Endothelial cell of umbilical vein (primary cell): ENCODE results near the gene ZNF534. TPM values are rescaled to one million over a fixed set of nuclear protein-coding genes. Genes with fewer than 3 reads are reported as not detected.

Experiments used
- BruUV-seq: library from RNA; stranded (reverse); fragments of 400-500 nt; replicated peaks from 2 replicates; lab custom pipeline; 2021; lab: Mats Ljungman, UMichigan
- CTCF ChIA-PET: fragments of 300-600, 350-600 bp; sonication (Branson Sonifier 250); formaldehyde crosslinking; loops from one replicate; lab custom pipeline; 2021; ENCODE audit warnings: antibody characterized with exemption, inconsistent platforms; lab: Charles Lee
- POLR2A ChIA-PET: fragments of 300-600, 350-600 bp; sonication (Branson Sonifier 250); formaldehyde crosslinking; loops from one replicate; lab custom pipeline; 2021; ENCODE audit warnings: antibody characterized with exemption, inconsistent platforms; lab: Charles Lee
- DNase-seq: peaks from one replicate; pipeline ENCODE4 v3.0.0-alpha.2; 2011; ENCODE audit warnings: low read depth, low spot score
- FAIRE-seq: peaks from 2 replicates; lab custom pipeline; 2011; peaks lifted over from hg19 to GRCh38; lab: Jason Lieb, UNC
- H2AFZ ChIP-seq: 2 replicates; pipeline ENCODE4 v1.6.0; 2012; ENCODE audit warnings: low read depth, low read length, control low read depth, inconsistent platforms
- H3K27ac ChIP-seq: 2 replicates; pipeline ENCODE4 v1.5.1; 2011; ENCODE audit warnings: low read depth, mild to moderate bottlenecking, control low read depth, low read length, moderate library complexity; ENCODE audit not compliant: insufficient read depth
- H3K27me3 ChIP-seq, 2 experiments: 2 replicates each; pipeline versions ENCODE4 v1.6.0 to v1.6.1; 2011; ENCODE audit warnings: low read length in 2 of 2, mixed read lengths in 1 of 2; ENCODE audit not compliant: control insufficient read depth in 2 of 2, insufficient read depth in 2 of 2
- H3K36me3 ChIP-seq, 2 experiments: 2 replicates in 1 of 2; 3 replicates in 1 of 2; pipeline ENCODE4 v1.5.1; 2011; ENCODE audit warnings: low read length in 2 of 2, mild to moderate bottlenecking in 1 of 2, moderate library complexity in 1 of 2; ENCODE audit not compliant: control insufficient read depth in 2 of 2, insufficient read depth in 2 of 2; ENCODE audit errors: extremely low read depth in 1 of 2
- H3K4me1 ChIP-seq: 3 replicates; pipeline ENCODE4 v1.5.1; 2011; ENCODE audit warnings: mild to moderate bottlenecking, low read length; ENCODE audit not compliant: control insufficient read depth, insufficient read depth; ENCODE audit errors: extremely low read depth
- H3K4me2 ChIP-seq: 2 replicates; pipeline ENCODE4 v1.6.1; 2011; ENCODE audit warnings: low read length, control low read depth, mixed read lengths; ENCODE audit not compliant: insufficient read depth
- H3K4me3 ChIP-seq, 3 experiments: fragments of 200-600 bp in 1 of 3; sonication (generic), shearing (Covaris generic) in 1 of 3; replicated peaks in 1 of 3; 2 replicates each; pipeline ENCODE4 v1.5.1; 2011 to 2016; ENCODE audit warnings: control low read depth in 3 of 3, low read length in 3 of 3, mild to moderate bottlenecking in 2 of 3, inconsistent platforms in 1 of 3, low read depth in 1 of 3, moderate library complexity in 1 of 3; ENCODE audit not compliant: insufficient read depth in 1 of 3
- H3K79me2 ChIP-seq: 2 replicates; pipeline ENCODE4 v1.6.0; 2012; ENCODE audit warnings: low read length, inconsistent platforms; ENCODE audit not compliant: control insufficient read depth, insufficient read depth
- H3K9ac ChIP-seq: replicated peaks from 2 replicates; pipeline ENCODE3; 2011; ENCODE audit warnings: low read length, control low read depth; ENCODE audit not compliant: insufficient read depth; ENCODE audit errors: extremely low read depth
- H3K9me1 ChIP-seq: replicated peaks from 3 replicates; pipeline ENCODE4 v1.6.0; 2011; ENCODE audit warnings: mild to moderate bottlenecking, low read length; ENCODE audit not compliant: control insufficient read depth, insufficient read depth; ENCODE audit errors: extremely low read depth
- H3K9me3 ChIP-seq: replicated peaks from 2 replicates; pipeline ENCODE4 v1.5.1; 2012; ENCODE audit warnings: low read length, inconsistent platforms; ENCODE audit not compliant: control insufficient read depth, insufficient read depth
- H4K20me1 ChIP-seq: replicated peaks from 2 replicates; pipeline ENCODE3; 2011; ENCODE audit warnings: mild to moderate bottlenecking, low read length; ENCODE audit not compliant: control insufficient read depth, insufficient read depth; ENCODE audit errors: extremely low read depth
- CTCF ChIP-seq, 2 donors: IDR thresholded peaks; 1 replicate in 1 of 2; 2 replicates in 1 of 2; pipeline ENCODE4 v1.5.1; 2011; ENCODE audit warnings: low read length in 2 of 2, mild to moderate bottlenecking in 2 of 2, moderate library complexity in 2 of 2, control low read depth in 1 of 2, inconsistent platforms in 1 of 2, low read depth in 1 of 2; ENCODE audit not compliant: insufficient read depth in 1 of 2; ENCODE audit errors: extremely low read depth in 1 of 2
- EZH2 ChIP-seq: IDR thresholded peaks from 2 replicates; pipeline ENCODE4 v1.6.1; 2012; ENCODE audit warnings: borderline replicate concordance, low read depth, mild to moderate bottlenecking, moderate library complexity, low read length, inconsistent platforms; ENCODE audit not compliant: severe bottlenecking
- FOS ChIP-seq: IDR thresholded peaks from 2 replicates; pipeline ENCODE4 v1.6.1; 2011; ENCODE audit warnings: mild to moderate bottlenecking, low read length, moderate library complexity, borderline replicate concordance; ENCODE audit not compliant: insufficient read depth
- GATA2 ChIP-seq: IDR thresholded peaks from 2 replicates; pipeline ENCODE4 v1.7.0; 2011; ENCODE audit warnings: low read depth, mild to moderate bottlenecking, moderate library complexity, mixed read lengths, low read length; ENCODE audit not compliant: insufficient read length, insufficient read depth
- JUN ChIP-seq: IDR thresholded peaks from 2 replicates; pipeline ENCODE4 v1.6.1; 2011; ENCODE audit warnings: borderline replicate concordance, low read depth; ENCODE audit not compliant: insufficient read length, insufficient read depth
- MAX ChIP-seq: IDR thresholded peaks from 2 replicates; pipeline ENCODE4 v1.6.1; 2011; ENCODE audit not compliant: insufficient read depth, insufficient read length
- MYC ChIP-seq: IDR thresholded peaks from one replicate; pipeline ENCODE4 v1.6.1; 2011; ENCODE audit warnings: mild to moderate bottlenecking, low read depth, low read length
- POLR2A ChIP-seq: IDR thresholded peaks from 2 replicates; pipeline ENCODE4 v1.6.1; 2012; ENCODE audit warnings: low read depth, mild to moderate bottlenecking, control low read depth, low read length
- POLR2AphosphoS5 ChIP-seq: IDR thresholded peaks from 2 replicates; pipeline ENCODE4 v1.6.1; 2012; ENCODE audit warnings: low read depth, mild to moderate bottlenecking, control low read depth, low read length, moderate library complexity; ENCODE audit not compliant: insufficient read depth
- dilution Hi-C: fragments of 300-500 bp; cut with MboI; formaldehyde crosslinking; loops from one replicate; pipeline ENCODE4 v1.15.0; 2019; ENCODE audit warnings: low sequenced_read_pairs; ENCODE audit not compliant: extremely low pct_ligation_motif_present
- intact Hi-C: fragments of 100-400 bp; cut with micrococcal nuclease; formaldehyde crosslinking; loops from one replicate; pipeline ENCODE4 v1.10.0; 2022
- polyA plus RNA-seq, 4 experiments: library from polyadenylated mRNA; depleted of rRNA in 3 of 4; stranded (reverse) in 3 of 4; unstranded in 1 of 4; fragments of >200 nt; gene quantifications; 2 replicates each; pipeline versions ENCODE4 v1.2.1 to v1.2.3, GENCODE V29; 2011 to 2012; ENCODE audit warnings: missing spikeins in 1 of 4
- total RNA-seq: library from RNA; stranded (reverse); gene quantifications from 2 replicates; pipeline ENCODE4 v1.2.3, GENCODE V29; 2021

Gene ZNF534
- total and polyA plus RNA-seq, 2 donors (not counting 3 experiments of a cell fraction or from before 2014, with no cell fraction given), result not detected

DNA sequence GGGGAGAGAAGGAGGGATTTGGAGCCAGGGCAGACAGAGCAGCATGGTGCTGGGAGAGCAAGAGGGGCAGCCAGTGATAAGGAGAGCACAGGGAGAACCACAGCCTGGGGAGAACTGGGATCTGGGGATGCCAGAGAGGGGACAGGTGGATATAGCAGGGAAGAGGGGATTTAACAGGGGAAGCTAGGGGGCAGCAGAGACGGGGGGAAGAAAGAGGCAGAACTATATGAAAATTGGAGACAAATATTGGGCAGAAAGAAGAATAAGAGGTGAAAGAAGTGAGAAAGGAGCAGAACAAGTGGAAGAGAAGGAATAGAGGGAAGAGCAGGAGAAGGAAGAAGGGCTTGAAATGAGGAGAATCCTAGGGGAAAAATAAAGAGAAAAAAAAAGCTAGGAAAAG lies 37.8 kb upstream of the ZNF534 start:
- BruUV-seq, result no TSS peak
- Histone ChIP-seq H3K27ac (no peak overlapping the region), H3K79me2 (no peaks in the 10 kb centered on the region), H3K4me3 (no peak overlapping the region), H3K27me3 (no peaks in the 10 kb centered on the region), H2AFZ (no peak overlapping the region), H3K4me2 (no peak overlapping the region), H3K9me3 (no peaks in the 10 kb centered on the region), H3K9me1 (no peaks in the 10 kb centered on the region), H3K9ac (no peak overlapping the region), H3K4me1 (no peaks in the 10 kb centered on the region), H3K36me3 (no peaks in the 10 kb centered on the region), H4K20me1 (no peaks in the 10 kb centered on the region)
- FAIRE-seq (no peak), DNase-seq (no peak)
- intact Hi-C loops (loop anchor here (10.0 kb wide), 1 partner anchor 804 kb away; the partner anchor contains the start of gene ZNF665), dilution Hi-C loops (no loop called here)
- ChIA-PET POLR2A (no interaction called here), CTCF (no interaction called here)
- no peak for TF ChIP-seq POLR2A
- TF ChIP-seq GATA2, result no peak
- TF ChIP-seq POLR2AphosphoS5, result no peak
- TF ChIP-seq MYC, result no peak
- no peak for TF ChIP-seq CTCF (IDR thresholded peaks at IDR 0.05; ENCODE audit: extremely low read depth in 1 of 2, insufficient read depth in 1 of 2, low read depth in 1 of 2, low read length in 2 of 2)
- no peak for TF ChIP-seq JUN
- no peak for TF ChIP-seq FOS
- TF ChIP-seq EZH2, result no peak
- no peak for TF ChIP-seq MAX
